ENCODE results near the gene CPZ. TPM values are rescaled to one million over a fixed set of nuclear protein-coding genes. Genes with fewer than 3 reads are reported as not detected.

The CPZ gene
- total and polyA plus RNA-seq, 9 donors, result 3.3 to 18.4 (median 5.9) TPM

DNA sequence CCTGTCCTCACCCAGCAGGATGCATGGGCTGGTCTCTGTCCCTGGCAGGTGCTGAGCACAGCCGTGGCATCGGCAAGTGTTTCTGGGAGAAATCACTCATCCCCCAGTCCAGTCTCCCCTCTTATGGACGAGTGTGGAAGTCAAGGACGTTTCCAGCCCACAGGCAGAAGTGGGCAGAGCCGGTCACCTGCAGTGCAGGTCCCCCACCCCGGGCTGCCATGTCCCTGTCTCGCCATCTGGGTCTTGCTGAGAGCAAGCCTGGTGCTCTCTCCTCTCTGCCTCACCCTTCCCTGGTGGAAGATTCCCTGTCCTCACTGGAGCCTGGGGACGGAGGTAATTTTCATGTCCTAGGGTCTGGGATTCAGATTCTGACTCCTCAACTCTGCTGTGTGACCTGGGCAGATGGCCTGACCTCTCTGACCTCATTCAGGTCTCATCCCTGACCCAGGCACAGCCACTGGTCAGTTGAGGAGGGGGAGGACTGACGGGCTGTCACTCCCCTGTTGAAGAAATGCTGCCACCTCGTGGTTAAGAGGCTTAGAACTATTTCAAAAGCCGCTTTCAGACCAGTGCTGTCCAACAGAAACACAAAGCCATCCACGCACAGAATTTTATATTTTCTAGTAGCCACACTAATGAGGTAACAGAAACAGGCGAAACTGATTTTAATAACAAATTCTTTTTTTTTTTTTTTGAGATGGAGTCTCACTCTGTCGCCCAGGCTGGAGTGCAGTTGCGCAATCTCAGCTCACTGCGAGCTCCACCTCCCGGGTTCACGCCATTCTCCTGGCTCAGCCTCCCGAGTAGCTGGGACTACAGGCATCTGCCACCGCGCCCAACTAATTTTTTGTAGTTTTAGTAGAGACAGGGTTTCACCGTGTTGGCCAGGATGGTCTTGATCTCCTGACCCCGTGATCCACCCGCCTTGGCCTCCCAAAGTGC, 1.8 kb downstream of the CPZ start:
- Histone ChIP-seq H3K4me3 (ENCODE audit: low read length) (no peak overlapping the region), H3K27ac (ENCODE audit: low read length) (no peak overlapping the region), H3K36me3 (ENCODE audit: control insufficient read depth, insufficient read depth, low read length) (no peaks in the 10 kb centered on the region), H3K9me3 (replicated peaks; ENCODE audit: control insufficient read depth, low read depth, low read length) (no peaks in the 10 kb centered on the region), H3K27me3 (ENCODE audit: control insufficient read depth, insufficient read depth, low read length) (peaks cover 54% of the 10 kb centered on the region), H3K4me1 (ENCODE audit: control insufficient read depth, insufficient read depth, low read length) (peaks cover 19% of the 10 kb centered on the region)
- 51% methylated on average over 2 of the region's 24 CpGs for WGBS (ENCODE audit: insufficient coverage)
- peak; percentile 84 for DNase-seq

DNA sequence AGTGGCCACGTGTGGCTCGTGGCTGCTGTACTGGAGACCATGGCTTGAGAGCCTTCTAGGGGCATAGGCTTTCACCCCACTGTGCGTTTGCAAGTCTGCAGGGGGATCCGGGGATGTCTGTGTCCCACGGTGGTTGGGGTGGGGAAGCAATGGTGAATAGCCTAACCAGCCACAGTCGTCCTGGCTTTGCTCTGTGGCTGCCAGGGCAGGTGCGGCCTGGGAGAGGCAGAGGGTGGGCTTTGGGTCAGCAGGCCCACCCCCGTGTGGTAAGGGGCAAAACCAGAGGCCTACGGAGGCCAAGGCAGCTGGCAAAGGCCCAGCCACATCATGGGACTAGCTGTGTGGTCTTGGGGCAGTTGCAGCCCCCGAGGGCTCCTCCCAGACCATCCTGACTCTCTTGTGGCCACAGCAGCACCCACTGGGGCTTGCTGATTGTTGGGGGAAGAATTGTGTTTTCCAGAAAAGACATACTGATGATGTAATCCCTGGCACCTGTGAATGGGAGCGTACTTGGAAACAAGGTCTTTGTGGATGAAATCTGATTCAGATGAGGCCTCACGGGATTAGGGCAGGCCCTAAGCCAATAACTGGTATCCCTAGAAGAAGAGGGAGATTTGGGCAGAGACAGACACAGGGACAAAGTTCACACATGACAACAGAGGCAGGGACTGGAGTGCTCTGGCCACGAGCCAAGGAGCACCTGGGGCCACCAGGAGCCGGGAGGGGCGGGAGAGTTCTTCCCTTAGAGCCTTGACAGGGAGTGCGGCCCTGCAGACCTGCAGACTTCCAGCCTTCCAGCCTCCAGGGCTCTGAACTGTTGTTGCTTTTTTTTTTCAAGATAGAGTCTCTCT, 2.9 kb downstream of the CPZ start:
- Histone ChIP-seq H3K36me3 (ENCODE audit: control insufficient read depth, insufficient read depth, low read length) (no peaks in the 10 kb centered on the region), H3K4me1 (ENCODE audit: control insufficient read depth, insufficient read depth, low read length) (peaks cover 28% of the 10 kb centered on the region), H3K27ac (ENCODE audit: low read length) (no peak overlapping the region), H3K27me3 (ENCODE audit: control insufficient read depth, insufficient read depth, low read length) (peaks cover 51% of the 10 kb centered on the region), H3K4me3 (ENCODE audit: low read length) (no peak overlapping the region), H3K9me3 (replicated peaks; ENCODE audit: control insufficient read depth, low read depth, low read length) (no peaks in the 10 kb centered on the region)
- DNase-seq, result no peak
- 59% methylated on average over 13 of the region's 16 CpGs for WGBS (ENCODE audit: insufficient coverage)

GRCh38 chr4:8596891-8597290, 4.3 kb downstream of the CPZ start:
- Histone ChIP-seq H3K36me3 (ENCODE audit: control insufficient read depth, insufficient read depth, low read length) (no peaks in the 10 kb centered on the region), H3K27ac (ENCODE audit: low read length) (no peak overlapping the region), H3K4me3 (ENCODE audit: low read length) (no peak overlapping the region), H3K4me1 (ENCODE audit: control insufficient read depth, insufficient read depth, low read length) (peaks cover 29% of the 10 kb centered on the region), H3K9me3 (replicated peaks; ENCODE audit: control insufficient read depth, low read depth, low read length) (no peaks in the 10 kb centered on the region), H3K27me3 (ENCODE audit: control insufficient read depth, insufficient read depth, low read length) (peaks cover 44% of the 10 kb centered on the region)
- no peak for DNase-seq
- 84% methylated on average over 9 of the region's 9 CpGs for WGBS (ENCODE audit: insufficient coverage)

DNA sequence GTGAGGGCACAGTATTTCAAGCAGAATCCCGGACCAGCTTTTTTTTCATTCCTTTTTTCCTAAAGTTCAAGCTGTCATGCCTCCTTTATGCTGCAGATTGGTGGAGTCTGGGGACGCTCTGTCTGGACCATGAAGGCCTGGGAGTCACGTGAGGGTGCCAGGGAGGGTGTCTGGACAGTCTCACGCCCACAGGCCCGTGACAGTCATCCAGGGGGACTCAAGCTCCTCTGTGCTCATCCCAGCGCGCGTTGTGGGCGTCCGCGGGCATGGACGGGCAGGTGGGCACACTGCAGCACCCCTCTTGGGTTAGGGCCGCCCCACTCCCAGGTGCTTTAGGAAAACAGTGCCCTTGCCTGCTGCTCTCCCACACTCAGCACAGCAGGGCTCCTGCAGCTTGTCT, 4.8 kb downstream of the CPZ start:
- Histone ChIP-seq H3K27ac (ENCODE audit: low read length) (no peak overlapping the region), H3K36me3 (ENCODE audit: control insufficient read depth, insufficient read depth, low read length) (no peaks in the 10 kb centered on the region), H3K9me3 (replicated peaks; ENCODE audit: control insufficient read depth, low read depth, low read length) (no peaks in the 10 kb centered on the region), H3K4me3 (ENCODE audit: low read length) (no peak overlapping the region), H3K4me1 (ENCODE audit: control insufficient read depth, insufficient read depth, low read length) (peaks cover 27% of the 10 kb centered on the region), H3K27me3 (ENCODE audit: control insufficient read depth, insufficient read depth, low read length) (peaks cover 40% of the 10 kb centered on the region)
- WGBS (ENCODE audit: insufficient coverage), result 78% methylated on average over 11 of the region's 13 CpGs
- DNase-seq, result no peak

GRCh38 chr4:8597791-8598190, 5.2 kb downstream of the CPZ start:
- no peak overlapping the region for H3K27ac ChIP-seq (ENCODE audit: low read length)
- no peaks in the 10 kb centered on the region for H3K36me3 ChIP-seq (ENCODE audit: control insufficient read depth, insufficient read depth, low read length)
- no peak for DNase-seq
- H3K4me3 ChIP-seq (ENCODE audit: low read length), result no peak overlapping the region
- peaks cover 38% of the 10 kb centered on the region for H3K27me3 ChIP-seq (ENCODE audit: control insufficient read depth, insufficient read depth, low read length)
- H3K4me1 ChIP-seq (ENCODE audit: control insufficient read depth, insufficient read depth, low read length), result peaks cover 24% of the 10 kb centered on the region
- 83% methylated on average over 10 of the region's 15 CpGs for WGBS (ENCODE audit: insufficient coverage)
- H3K9me3 ChIP-seq (replicated peaks; ENCODE audit: control insufficient read depth, low read depth, low read length), result no peaks in the 10 kb centered on the region

DNA sequence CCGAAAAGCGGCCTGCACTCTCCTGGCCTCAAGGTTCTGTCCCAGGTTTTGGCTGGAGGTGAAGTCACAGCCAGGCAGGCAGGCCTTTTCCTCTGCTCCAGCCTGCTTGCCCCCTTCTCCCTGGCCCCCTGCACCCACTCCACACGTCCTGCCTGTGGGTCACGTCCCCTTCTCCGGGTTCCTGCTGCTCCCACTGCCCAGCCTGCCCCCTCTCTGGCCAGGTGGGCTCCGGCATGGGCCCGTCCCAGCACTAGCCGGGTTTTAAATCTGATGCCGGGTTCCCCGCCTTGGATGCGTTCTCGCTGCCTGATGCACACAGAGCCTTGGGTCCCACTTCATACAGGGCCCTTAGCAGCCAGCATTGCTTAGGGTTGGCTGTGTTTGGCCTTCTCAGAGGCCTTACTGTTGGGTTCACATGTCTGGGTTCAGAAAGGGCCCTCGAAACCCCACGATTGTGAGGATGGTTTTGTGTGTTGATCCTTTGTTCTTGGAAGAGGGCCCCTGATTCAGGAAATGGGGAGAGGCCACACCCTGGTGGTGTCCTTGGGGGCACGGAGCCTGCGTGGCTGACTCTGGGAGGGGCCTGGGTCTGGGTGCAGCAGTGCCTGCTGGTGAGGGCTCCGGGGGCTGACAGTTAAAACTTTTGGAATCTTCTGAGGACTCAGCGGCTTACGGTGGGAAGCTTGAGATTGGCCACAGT, 6.0 kb downstream of the CPZ start:
- peaks cover 35% of the 10 kb centered on the region for H3K27me3 ChIP-seq (ENCODE audit: control insufficient read depth, insufficient read depth, low read length)
- peaks cover 16% of the 10 kb centered on the region for H3K4me1 ChIP-seq (ENCODE audit: control insufficient read depth, insufficient read depth, low read length)
- DNase-seq, result no peak
- H3K36me3 ChIP-seq (ENCODE audit: control insufficient read depth, insufficient read depth, low read length), result no peaks in the 10 kb centered on the region
- 69% methylated on average over 18 of the region's 19 CpGs for WGBS (ENCODE audit: insufficient coverage)
- no peak overlapping the region for H3K4me3 ChIP-seq (ENCODE audit: low read length)
- no peak overlapping the region for H3K27ac ChIP-seq (ENCODE audit: low read length)
- H3K9me3 ChIP-seq (replicated peaks; ENCODE audit: control insufficient read depth, low read depth, low read length), result no peaks in the 10 kb centered on the region

DNA sequence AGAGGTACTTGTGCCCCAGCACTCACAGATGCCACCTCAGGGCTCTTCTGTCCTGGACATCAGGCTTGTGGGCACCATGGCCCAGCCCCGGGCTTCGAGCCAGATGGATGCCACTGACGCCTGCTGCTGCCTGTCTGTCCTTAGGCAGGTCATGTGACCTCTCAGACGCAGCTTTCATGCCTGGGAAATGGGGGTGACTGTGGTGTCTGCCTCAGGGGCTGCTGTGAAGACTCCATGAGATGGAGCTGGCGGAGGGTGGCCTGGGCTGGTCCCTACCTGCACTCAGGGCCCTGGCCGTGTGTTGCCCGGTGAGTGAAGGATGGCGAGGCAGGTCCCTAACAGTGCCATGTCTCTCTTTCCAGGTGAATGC, 6.5 kb downstream of the CPZ start:
- DNase-seq, result no peak
- peaks cover 29% of the 10 kb centered on the region for H3K27me3 ChIP-seq (ENCODE audit: control insufficient read depth, insufficient read depth, low read length)
- WGBS (ENCODE audit: insufficient coverage), result 78% methylated on average over 8 of the region's 8 CpGs

DNA sequence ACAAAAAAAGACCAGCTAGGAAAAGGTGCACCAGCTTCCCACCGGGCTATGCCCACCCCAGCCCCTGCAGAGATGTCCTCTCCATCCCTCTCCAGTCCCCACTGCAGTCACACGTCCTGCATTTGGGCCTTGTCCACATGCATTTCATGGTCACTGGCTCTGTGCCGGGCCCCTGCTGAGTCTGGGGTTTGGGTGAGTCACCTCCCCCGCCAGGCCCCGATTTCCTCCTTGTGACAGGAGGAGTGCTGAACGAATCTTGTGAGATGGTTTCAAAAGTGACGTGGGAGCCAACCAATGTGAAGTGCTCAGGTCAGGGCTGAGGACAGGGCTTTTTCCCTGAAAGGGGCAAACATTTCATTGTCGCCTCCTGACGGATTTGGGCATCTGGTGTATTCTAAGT, 7.1 kb downstream of the CPZ start:
- no peak overlapping the region for H3K27ac ChIP-seq (ENCODE audit: low read length)
- H3K36me3 ChIP-seq (ENCODE audit: control insufficient read depth, insufficient read depth, low read length), result no peaks in the 10 kb centered on the region
- peaks cover 16% of the 10 kb centered on the region for H3K4me1 ChIP-seq (ENCODE audit: control insufficient read depth, insufficient read depth, low read length)
- peaks cover 26% of the 10 kb centered on the region for H3K27me3 ChIP-seq (ENCODE audit: control insufficient read depth, insufficient read depth, low read length)
- H3K4me3 ChIP-seq (ENCODE audit: low read length), result no peak overlapping the region
- H3K9me3 ChIP-seq (replicated peaks; ENCODE audit: control insufficient read depth, low read depth, low read length), result no peaks in the 10 kb centered on the region
- WGBS (ENCODE audit: insufficient coverage), result 19% methylated on average over 4 of the region's 9 CpGs
- peak; percentile 27 for DNase-seq

More for the DNA sequence above, 6.5 kb downstream of the CPZ start:
- Histone ChIP-seq H3K9me3 (replicated peaks; ENCODE audit: control insufficient read depth, low read depth, low read length) (no peaks in the 10 kb centered on the region), H3K4me3 (ENCODE audit: low read length) (no peak overlapping the region), H3K27ac (ENCODE audit: low read length) (no peak overlapping the region), H3K4me1 (ENCODE audit: control insufficient read depth, insufficient read depth, low read length) (peaks cover 16% of the 10 kb centered on the region), H3K36me3 (ENCODE audit: control insufficient read depth, insufficient read depth, low read length) (no peaks in the 10 kb centered on the region)

- Histone ChIP-seq H3K4me1 (ENCODE audit: control insufficient read depth, insufficient read depth, low read length) (peaks cover 16% of the 10 kb centered on the region), H3K27me3 (ENCODE audit: control insufficient read depth, insufficient read depth, low read length) (peaks cover 26% of the 10 kb centered on the region), H3K36me3 (ENCODE audit: control insufficient read depth, insufficient read depth, low read length) (no peaks in the 10 kb centered on the region), H3K27ac (ENCODE audit: low read length) (no peak overlapping the region), H3K4me3 (ENCODE audit: low read length) (no peak overlapping the region), H3K9me3 (replicated peaks; ENCODE audit: control insufficient read depth, low read depth, low read length) (no peaks in the 10 kb centered on the region)
- no peak for DNase-seq
- 87% methylated on average over 13 of the region's 13 CpGs for WGBS (ENCODE audit: insufficient coverage)
These were observed 7.7 kb downstream of the CPZ start for GRCh38 chr4:8600266-8600665.

- Histone ChIP-seq H3K27me3 (ENCODE audit: control insufficient read depth, insufficient read depth, low read length) (peaks cover 26% of the 10 kb centered on the region), H3K9me3 (replicated peaks; ENCODE audit: control insufficient read depth, low read depth, low read length) (no peaks in the 10 kb centered on the region), H3K27ac (ENCODE audit: low read length) (no peak overlapping the region), H3K4me3 (ENCODE audit: low read length) (no peak overlapping the region), H3K36me3 (ENCODE audit: control insufficient read depth, insufficient read depth, low read length) (no peaks in the 10 kb centered on the region), H3K4me1 (ENCODE audit: control insufficient read depth, insufficient read depth, low read length) (peaks cover 16% of the 10 kb centered on the region)
- DNase-seq, result peak; percentile 47
- WGBS (ENCODE audit: insufficient coverage), result 35% methylated on average over 12 of the region's 12 CpGs
These were observed 8.1 kb downstream of the CPZ start for GRCh38 chr4:8600686-8601085.
